ENCODE results near the gene ZNF835. TPM values are rescaled to one million over a fixed set of nuclear protein-coding genes. Genes with fewer than 3 reads are reported as not detected.

ZNF835 gene
- total RNA-seq, 2 donors from 2014 or later = 4.0 to 4.2 TPM

Other genes with a start within 250 kb of the ZNF835 start
- 1 to 10 TPM; 1.3 to 2.0 TPM for gene ZNF667, start 194.4 kb downstream of the ZNF835 start, total RNA-seq
- gene ZNF471, start 163.9 kb downstream of the ZNF835 start, total RNA-seq = 1 to 10 TPM; 1.6 to 4.2 TPM
- 1 to 10 TPM; 3.3 to 5.2 TPM for gene ZFP28, start 132.8 kb downstream of the ZNF835 start, total RNA-seq
- gene ZNF470, start 104.3 kb downstream of the ZNF835 start, total RNA-seq = 1 to 10 TPM; 1.3 to 3.1 TPM
- gene ZNF71, start 76.5 kb downstream of the ZNF835 start, total RNA-seq = 1 to 10 TPM; 4.9 to 7.0 TPM
- not detected for gene SMIM17, start 28.6 kb downstream of the ZNF835 start, total RNA-seq
- 1 to 10 TPM; 3.1 to 5.9 TPM for gene PEG3, start 169.0 kb upstream of the ZNF835 start, total RNA-seq
- gene ZIM2, start 169.0 kb upstream of the ZNF835 start, total RNA-seq = 1 to 10 TPM in 1 of 2 donors, not detected in 1; 1.6 TPM

Measured in body of pancreas (tissue), 2 donors.